Bronchial epithelial cell (primary cell): Measurements from ENCODE around the gene FAM221B. TPM values are rescaled to one million over a fixed set of nuclear protein-coding genes. Genes with fewer than 3 reads are reported as not detected.

ENCODE experiments used
- DNase-seq: peaks from one replicate; pipeline ENCODE4 v3.0.0-alpha.2; 2010; ENCODE audit warnings: low read depth
- FAIRE-seq: peaks from 2 replicates; lab custom pipeline; 2011; peaks lifted over from hg19 to GRCh38; lab: Jason Lieb, UNC
- H3K27me3 ChIP-seq: 2 replicates; pipeline ENCODE4 v1.5.1; 2011; ENCODE audit warnings: low read length; ENCODE audit not compliant: control insufficient read depth, insufficient read depth
- H3K36me3 ChIP-seq: 2 replicates; pipeline ENCODE4 v1.5.1; 2011; ENCODE audit warnings: low read length; ENCODE audit not compliant: control insufficient read depth, insufficient read depth
- H3K4me3 ChIP-seq: 2 replicates; pipeline ENCODE4 v1.5.1; 2011; ENCODE audit warnings: mild to moderate bottlenecking, low read depth, low read length, control low read depth
- total RNA-seq: library from RNA; depleted of rRNA; stranded (reverse); fragments of >200 nt; gene quantifications from 2 replicates; pipeline ENCODE4 v1.2.1, GENCODE V29; 2014
- TF ChIP-seq, protein P1 (sequence below): IDR thresholded peaks from 2 replicates; pipeline ENCODE4 v1.5.1; 2011; ENCODE audit warnings: mild to moderate bottlenecking, moderate library complexity, low read length, control low read depth, inconsistent platforms; ENCODE audit not compliant: insufficient read depth, severe bottlenecking

FAM221B gene
- total RNA-seq, 1 donor from 2014 or later: not detected

DNA sequence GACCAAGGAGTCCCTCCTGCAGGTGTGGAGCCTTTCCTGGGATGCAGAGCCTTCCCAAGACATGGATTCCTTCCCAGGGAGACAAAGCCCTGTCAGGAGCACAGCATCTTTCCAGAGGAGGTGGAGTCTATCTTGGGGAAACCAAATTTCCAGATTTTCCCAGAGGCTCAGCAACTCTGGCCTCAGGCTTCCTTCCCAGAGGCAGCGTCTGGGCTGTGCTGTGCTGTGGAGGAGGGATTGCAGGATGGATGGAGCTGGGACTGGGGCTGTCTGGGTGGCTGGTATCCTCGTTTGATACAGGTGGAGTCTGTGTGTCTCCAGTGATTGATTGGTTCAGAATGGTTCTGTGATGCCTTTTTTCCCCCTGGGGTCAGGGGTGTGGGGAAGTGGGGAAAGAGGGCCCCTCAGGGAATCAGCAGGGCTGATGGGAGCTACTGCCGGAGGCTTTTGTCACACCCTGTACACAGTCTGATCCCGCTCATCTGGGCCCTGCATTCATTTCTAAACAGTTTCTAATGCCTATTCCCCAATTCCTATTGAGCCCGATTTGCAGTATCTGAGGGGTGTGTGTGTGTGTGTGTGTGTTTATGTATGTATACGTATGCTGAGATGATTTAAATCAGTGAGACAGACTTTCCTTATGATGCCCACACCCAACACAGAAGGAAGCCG is 25.7 kb upstream of the FAM221B start:
- TF ChIP-seq, protein P1, sequence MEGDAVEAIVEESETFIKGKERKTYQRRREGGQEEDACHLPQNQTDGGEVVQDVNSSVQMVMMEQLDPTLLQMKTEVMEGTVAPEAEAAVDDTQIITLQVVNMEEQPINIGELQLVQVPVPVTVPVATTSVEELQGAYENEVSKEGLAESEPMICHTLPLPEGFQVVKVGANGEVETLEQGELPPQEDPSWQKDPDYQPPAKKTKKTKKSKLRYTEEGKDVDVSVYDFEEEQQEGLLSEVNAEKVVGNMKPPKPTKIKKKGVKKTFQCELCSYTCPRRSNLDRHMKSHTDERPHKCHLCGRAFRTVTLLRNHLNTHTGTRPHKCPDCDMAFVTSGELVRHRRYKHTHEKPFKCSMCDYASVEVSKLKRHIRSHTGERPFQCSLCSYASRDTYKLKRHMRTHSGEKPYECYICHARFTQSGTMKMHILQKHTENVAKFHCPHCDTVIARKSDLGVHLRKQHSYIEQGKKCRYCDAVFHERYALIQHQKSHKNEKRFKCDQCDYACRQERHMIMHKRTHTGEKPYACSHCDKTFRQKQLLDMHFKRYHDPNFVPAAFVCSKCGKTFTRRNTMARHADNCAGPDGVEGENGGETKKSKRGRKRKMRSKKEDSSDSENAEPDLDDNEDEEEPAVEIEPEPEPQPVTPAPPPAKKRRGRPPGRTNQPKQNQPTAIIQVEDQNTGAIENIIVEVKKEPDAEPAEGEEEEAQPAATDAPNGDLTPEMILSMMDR: no peak
- FAIRE-seq: no peak
- DNase-seq: no peak
- no peak overlapping the region for H3K4me3 ChIP-seq
- H3K36me3 ChIP-seq: no peaks in the 10 kb centered on the region
- peaks cover 9% of the 10 kb centered on the region for H3K27me3 ChIP-seq

DNA sequence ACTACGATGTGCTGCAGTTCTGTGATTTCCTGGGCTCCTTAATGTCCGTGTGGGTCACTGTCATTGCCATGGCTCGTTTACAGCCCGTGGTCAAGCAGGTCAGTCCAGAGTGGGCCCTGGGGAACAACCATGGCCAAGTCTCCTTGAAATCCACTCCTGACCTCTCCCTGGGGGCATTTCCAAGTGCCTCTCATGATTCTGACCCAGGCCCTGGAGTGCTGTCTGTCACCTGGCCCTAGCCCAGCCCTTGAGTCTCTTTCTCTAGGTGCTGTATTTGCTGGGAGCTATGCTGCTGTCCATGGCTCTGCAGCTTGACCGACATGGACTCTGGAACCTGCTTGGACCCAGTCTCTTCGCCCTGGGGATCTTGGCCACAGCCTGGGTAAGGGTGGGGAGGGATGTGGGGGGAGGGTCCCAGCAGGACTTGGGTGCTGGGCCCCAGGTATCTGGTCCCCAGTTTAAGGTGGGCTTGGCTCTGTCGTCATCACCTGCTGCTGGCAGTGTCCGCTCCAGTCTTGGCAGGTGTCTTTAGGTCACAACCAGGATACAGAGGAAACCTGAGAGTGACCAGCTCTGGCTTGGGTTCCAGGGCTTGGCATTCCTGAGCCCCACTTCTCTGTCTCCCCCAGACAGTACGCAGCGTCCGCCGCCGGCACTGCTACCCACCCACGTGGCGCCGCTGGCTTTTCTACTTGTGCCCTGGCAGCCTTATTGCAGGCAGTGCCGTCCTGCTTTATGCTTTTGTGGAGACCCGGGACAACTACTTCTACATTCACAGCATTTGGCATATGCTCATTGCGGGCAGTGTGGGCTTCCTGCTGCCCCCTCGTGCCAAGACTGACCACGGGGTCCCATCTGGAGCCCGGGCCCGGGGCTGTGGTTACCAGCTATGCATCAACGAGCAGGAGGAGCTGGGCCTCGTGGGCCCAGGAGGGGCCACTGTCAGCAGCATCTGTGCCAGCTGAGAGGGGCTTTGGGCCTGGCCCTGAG is 24.6 kb upstream of the FAM221B start:
- peaks cover 9% of the 10 kb centered on the region for H3K27me3 ChIP-seq
- DNase-seq (no peak), FAIRE-seq (peak; percentile 55)
- H3K36me3 ChIP-seq: no peaks in the 10 kb centered on the region
- H3K4me3 ChIP-seq: no peak overlapping the region
- TF ChIP-seq, protein P1: no peak

- Histone ChIP-seq H3K27me3 (peaks cover 9% of the 10 kb centered on the region), H3K4me3 (no peak overlapping the region), H3K36me3 (no peaks in the 10 kb centered on the region)
- FAIRE-seq (no peak), DNase-seq (no peak)
- TF ChIP-seq, protein P1: no peak
Observed at GRCh38 chr9:35852267-35852815, 23.8 kb upstream of the FAM221B start.

DNA sequence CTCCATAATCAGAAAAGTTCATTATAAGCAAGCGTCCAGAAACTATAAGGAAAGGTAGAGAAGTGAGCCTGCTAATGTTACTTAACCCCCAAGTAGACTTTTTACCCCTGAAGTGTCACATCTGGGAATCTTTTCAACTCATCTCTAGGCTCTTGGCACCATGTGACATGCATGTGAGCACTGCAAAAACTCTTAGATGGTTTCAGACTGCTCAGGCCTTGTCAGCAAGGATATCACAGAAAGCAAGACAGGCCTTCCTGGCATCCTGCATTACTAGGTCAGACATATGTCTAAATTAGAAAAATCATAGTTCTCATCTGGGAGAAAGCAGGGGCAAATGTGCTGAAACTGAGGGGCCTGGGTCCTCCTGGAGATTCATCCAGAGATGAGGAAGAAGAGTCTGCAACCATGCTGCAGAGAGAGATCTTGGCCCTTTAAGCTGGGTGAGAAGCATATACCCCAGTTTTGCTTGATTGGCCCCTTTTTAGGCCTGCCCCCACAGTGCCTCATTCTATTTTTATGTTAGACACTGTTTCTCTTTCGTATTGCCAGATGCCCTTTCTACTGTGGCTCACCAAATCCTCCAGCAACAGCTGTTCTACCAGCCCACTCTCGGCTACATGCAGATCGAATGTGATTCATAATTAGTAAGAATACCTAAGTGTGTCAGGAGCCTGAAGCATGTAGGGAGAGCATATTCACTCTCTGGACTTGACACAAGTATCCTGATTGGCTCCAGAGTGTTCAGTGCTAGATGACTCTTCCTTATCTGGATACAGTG is 19.4 kb upstream of the FAM221B start:
- Histone ChIP-seq H3K4me3 (no peak overlapping the region), H3K36me3 (no peaks in the 10 kb centered on the region), H3K27me3 (peaks cover 7% of the 10 kb centered on the region)
- TF ChIP-seq, protein P1: no peak
- DNase-seq: peak; percentile 98
- FAIRE-seq: peak; percentile 68
